Liver (tissue), 9 donors: ENCODE data around the gene SIAH2. TPM values are rescaled to one million over a fixed set of nuclear protein-coding genes. Genes with fewer than 3 reads are reported as not detected.

Experiments
- DNase-seq: peaks from one replicate; pipeline ENCODE4 v3.0.0-alpha.2; 2017; ENCODE audit warnings: low spot score
- H3K27ac ChIP-seq, 2 donors: one replicate each; pipeline ENCODE4 v1.7.0; 2013; ENCODE audit warnings: inconsistent platforms in 2 of 2, low read length in 2 of 2, control low read depth in 1 of 2, low read depth in 1 of 2, mild to moderate bottlenecking in 1 of 2
- H3K27me3 ChIP-seq, 4 donors: one replicate each; pipeline versions ENCODE4 v1.6.1 to v1.7.0; 2013; ENCODE audit warnings: low read length in 3 of 4, inconsistent platforms in 1 of 4, mild to moderate bottlenecking in 1 of 4, moderate library complexity in 1 of 4; ENCODE audit not compliant: control insufficient read depth in 4 of 4, insufficient read depth in 4 of 4
- H3K36me3 ChIP-seq, 4 donors: one replicate each; pipeline versions ENCODE4 v1.6.1 to v1.7.0; 2013; ENCODE audit warnings: low read length in 3 of 4, mild to moderate bottlenecking in 3 of 4, low read depth in 1 of 4, moderate library complexity in 1 of 4; ENCODE audit not compliant: control insufficient read depth in 4 of 4, insufficient read depth in 3 of 4
- H3K4me1 ChIP-seq, 4 donors: one replicate each; pipeline versions ENCODE4 v1.6.1 to v1.7.0; 2013; ENCODE audit warnings: low read length in 3 of 4, mild to moderate bottlenecking in 3 of 4, moderate library complexity in 1 of 4; ENCODE audit not compliant: control insufficient read depth in 4 of 4, insufficient read depth in 4 of 4
- H3K4me3 ChIP-seq, 3 donors: one replicate each; pipeline versions ENCODE4 v1.6.1 to v1.7.0; 2013; ENCODE audit warnings: low read length in 3 of 3, control low read depth in 1 of 3, low read depth in 1 of 3, mild to moderate bottlenecking in 1 of 3
- H3K9ac ChIP-seq, 2 donors: one replicate each; pipeline ENCODE4 v1.7.0; 2013; ENCODE audit warnings: low read length in 2 of 2, mild to moderate bottlenecking in 2 of 2, moderate library complexity in 2 of 2, control low read depth in 1 of 2, low read depth in 1 of 2
- H3K9me3 ChIP-seq, 4 donors: one replicate each; pipeline versions ENCODE4 v1.6.1 to v1.7.0; 2013; ENCODE audit warnings: low read length in 3 of 4; ENCODE audit not compliant: control insufficient read depth in 4 of 4
- ATF3 ChIP-seq: IDR thresholded peaks from 2 replicates; pipeline ENCODE4 v1.6.1; 2016; ENCODE audit warnings: antibody characterized with exemption
- CTCF ChIP-seq: fragments of 150-350 bp; IDR thresholded peaks from 2 replicates; pipeline ENCODE4 v1.5.1; 2017; ENCODE audit warnings: improper control_type of control experiment, low read depth, low read length; ENCODE audit not compliant: missing input control
- EGR1 ChIP-seq, 2 donors: IDR thresholded peaks; 2 replicates each; pipeline ENCODE4 v1.6.1; 2016 to 2018; ENCODE audit warnings: antibody characterized with exemption in 2 of 2, low read depth in 2 of 2
- FOXA1 ChIP-seq: IDR thresholded peaks from 2 replicates; pipeline ENCODE4 v1.6.1; 2016; ENCODE audit warnings: antibody characterized with exemption
- FOXA2 ChIP-seq: IDR thresholded peaks from 2 replicates; pipeline ENCODE4 v1.6.1; 2016; ENCODE audit warnings: antibody characterized with exemption
- GABPA ChIP-seq, 2 donors: IDR thresholded peaks in 1 of 2; conservative IDR thresholded peaks in 1 of 2; 2 replicates each; pipeline ENCODE4 v1.6.1; 2016; ENCODE audit warnings: antibody characterized with exemption in 2 of 2, mild to moderate bottlenecking in 1 of 2, moderate library complexity in 1 of 2
- HNF4A ChIP-seq, 2 donors: conservative IDR thresholded peaks; 2 replicates each; pipeline ENCODE4 v1.6.1; 2016; ENCODE audit warnings: antibody characterized with exemption in 2 of 2, mild to moderate bottlenecking in 2 of 2
- HNF4G ChIP-seq: IDR thresholded peaks from 2 replicates; pipeline ENCODE4 v1.6.1; 2016; ENCODE audit warnings: antibody characterized with exemption
- JUND ChIP-seq, 2 donors: IDR thresholded peaks; 2 replicates each; pipeline ENCODE4 v1.6.1; 2016; ENCODE audit warnings: antibody characterized with exemption in 2 of 2
- MAX ChIP-seq: IDR thresholded peaks from 2 replicates; pipeline ENCODE4 v1.6.1; 2016; ENCODE audit warnings: antibody characterized with exemption
- NR2F2 ChIP-seq: IDR thresholded peaks from 2 replicates; pipeline ENCODE4 v1.6.1; 2016; ENCODE audit warnings: antibody characterized with exemption
- RAD21 ChIP-seq, 2 donors: IDR thresholded peaks; 2 replicates each; pipeline ENCODE4 v1.6.1; 2016; ENCODE audit warnings: antibody characterized with exemption in 2 of 2, mild to moderate bottlenecking in 2 of 2
- REST ChIP-seq: IDR thresholded peaks from 2 replicates; pipeline ENCODE4 v1.6.1; 2016; ENCODE audit warnings: antibody characterized with exemption, mild to moderate bottlenecking
- RXRA ChIP-seq, 2 donors: IDR thresholded peaks; 2 replicates each; pipeline ENCODE4 v1.6.1; 2017 to 2018; ENCODE audit warnings: antibody characterized with exemption in 2 of 2, mild to moderate bottlenecking in 1 of 2
- SP1 ChIP-seq: IDR thresholded peaks from 2 replicates; pipeline ENCODE4 v1.6.1; 2018; ENCODE audit warnings: antibody characterized with exemption, mild to moderate bottlenecking
- TAF1 ChIP-seq: conservative IDR thresholded peaks from 2 replicates; pipeline ENCODE4 v1.6.1; 2016; ENCODE audit warnings: antibody characterized with exemption, mild to moderate bottlenecking
- YY1 ChIP-seq: IDR thresholded peaks from 2 replicates; pipeline ENCODE4 v1.6.1; 2016; ENCODE audit warnings: antibody characterized with exemption, mild to moderate bottlenecking
- ZBTB33 ChIP-seq: IDR thresholded peaks from 2 replicates; pipeline ENCODE4 v1.6.1; 2016; ENCODE audit warnings: antibody characterized with exemption
- WGBS: extraction: QIAGEN DNeasy Blood & Tissue Kit; methylation state at CpG from one replicate; pipeline ENCODE4 v1.1.7; 2013; 5-methylcytosine and 5-hydroxymethylcytosine counted together
- polyA plus RNA-seq, 2 donors: library from polyadenylated mRNA; stranded (reverse) in 1 of 2; unstranded in 1 of 2; fragments of 200-250 nt in 1 of 2; fragments of >200 nt in 1 of 2; fragmentation: Nextera tagmentation in 1 of 2; extraction: Ambion mirVana in 1 of 2; gene quantifications; one replicate each; pipeline versions ENCODE4 v1.2.1 to v1.2.3, GENCODE V29; 2013 to 2015
- total RNA-seq, 2 donors: library from RNA; depleted of rRNA; stranded (reverse); fragments of >200 nt; gene quantifications; one replicate each; pipeline ENCODE4 v1.2.3, GENCODE V29; 2014
- donor health status: healthy.
- donor health status: healthy.
- donor health status: healthy.
- donor health status: healthy.
- donor health status: healthy.

SIAH2 gene
- total RNA-seq (100 to 1,000 TPM in 1 of 2 donors, 10 to 100 TPM in 1; 18.2 to 104 TPM), polyA plus RNA-seq (10 to 100 TPM; 12.1 to 22.4 TPM)

- H3K9me3 ChIP-seq, result no peaks in the 10 kb centered on the region
- WGBS, result under 1% methylated on average over 70 of the region's 70 CpGs
- H3K27ac ChIP-seq, result peak within 1 kb of the TSS; percentile 98 to 100
- peaks cover 2 to 33% (median 22%) of the 10 kb centered on the region in 4 donors for H3K4me1 ChIP-seq
- TF ChIP-seq RXRA (IDR thresholded peaks at IDR 0.05), result no peak
- TF ChIP-seq ATF3, result peak; percentile 7
- peak; percentile 48 for TF ChIP-seq YY1
- no peak for TF ChIP-seq FOXA2
- peak in 1 of 2 donors; percentile 26 for TF ChIP-seq RAD21 (IDR thresholded peaks at IDR 0.05)
- no peak for TF ChIP-seq CTCF
- TF ChIP-seq REST, result peak; percentile 92
- TF ChIP-seq MAX, result no peak
- TF ChIP-seq GABPA (IDR thresholded peaks at IDR 0.05 in 1 of 2, conservative IDR thresholded peaks at IDR 0.05 in 1 of 2), result no peak
- TF ChIP-seq JUND (IDR thresholded peaks at IDR 0.05), result peak; percentile 48 to 65
- no peak for TF ChIP-seq HNF4A (conservative IDR thresholded peaks at IDR 0.05)
- TF ChIP-seq TAF1, result peak; percentile 78
- TF ChIP-seq NR2F2, result no peak
- no peak for TF ChIP-seq ZBTB33
- no peak for TF ChIP-seq HNF4G
- no peak for TF ChIP-seq FOXA1
- TF ChIP-seq EGR1 (IDR thresholded peaks at IDR 0.05; ENCODE audit: low read depth in 2 of 2), result no peak
- TF ChIP-seq SP1, result no peak
- peaks cover 0 to 4% (median 0%) of the 10 kb centered on the region in 4 donors for H3K36me3 ChIP-seq
- H3K27me3 ChIP-seq, result no peaks in the 10 kb centered on the region
- DNase-seq, result peak; percentile 94
- H3K4me3 ChIP-seq, result peak within 1 kb of the TSS; percentile 81 to 97 (median 96)
- H3K9ac ChIP-seq, result peak within 1 kb of the TSS; percentile 97 to 99
Measured at GRCh38 chr3:150763122-150763840, at the start of gene SIAH2. Gene SIAH2 (minus strand): TSS chr3:150763169. CDS start chr3:150762849, 320 bp downstream.
